Left renal pelvis (tissue), 4 donors: ENCODE data around the gene PSMA7. TPM values are rescaled to one million over a fixed set of nuclear protein-coding genes. Genes with fewer than 3 reads are reported as not detected.
"Not testable (repeated sequence)": the region's sequence is repeated elsewhere in the genome, so short reads cannot be mapped to it uniquely, and the experiment has no call there.

Experiments used
- DNase-seq, 4 donors: peaks; one replicate each; pipeline ENCODE4 v3.0.0-alpha.2; 2013; ENCODE audit warnings: low read depth in 4 of 4, low spot score in 3 of 4
- polyA plus RNA-seq, 4 donors: library from polyadenylated mRNA; unstranded; fragments of 120-200 nt; gene quantifications; one replicate each; pipeline ENCODE4 v1.2.1, GENCODE V29; 2013; ENCODE audit not compliant: insufficient read length in 4 of 4

PSMA7 gene
- polyA plus RNA-seq, 4 donors, result 133 to 201 (median 164) TPM

- no peak for DNase-seq
Observed at GRCh38 chr20:62157387-62158087, 14.3 kb upstream of the PSMA7 start.

GRCh38 chr20:62156592-62157386 lies 13.6 kb upstream of the PSMA7 start:
- no peak for DNase-seq

- no peak for DNase-seq
Observed at GRCh38 chr20:62156254-62156556, 13.0 kb upstream of the PSMA7 start.

GRCh38 chr20:62155428-62156253 lies 12.4 kb upstream of the PSMA7 start:
- no peak for DNase-seq

GRCh38 chr20:62151835-62152364 lies 8.7 kb upstream of the PSMA7 start:
- DNase-seq, result no peak

- DNase-seq, result no peak
Observed at GRCh38 chr20:62151225-62151624, 8.0 kb upstream of the PSMA7 start.

GRCh38 chr20:62150310-62150575 lies 7.0 kb upstream of the PSMA7 start:
- no peak for DNase-seq

- DNase-seq, result no peak
Observed at GRCh38 chr20:62149532-62150309, 6.5 kb upstream of the PSMA7 start.

GRCh38 chr20:62148908-62149314 lies 5.7 kb upstream of the PSMA7 start:
- DNase-seq, result no peak

DNA sequence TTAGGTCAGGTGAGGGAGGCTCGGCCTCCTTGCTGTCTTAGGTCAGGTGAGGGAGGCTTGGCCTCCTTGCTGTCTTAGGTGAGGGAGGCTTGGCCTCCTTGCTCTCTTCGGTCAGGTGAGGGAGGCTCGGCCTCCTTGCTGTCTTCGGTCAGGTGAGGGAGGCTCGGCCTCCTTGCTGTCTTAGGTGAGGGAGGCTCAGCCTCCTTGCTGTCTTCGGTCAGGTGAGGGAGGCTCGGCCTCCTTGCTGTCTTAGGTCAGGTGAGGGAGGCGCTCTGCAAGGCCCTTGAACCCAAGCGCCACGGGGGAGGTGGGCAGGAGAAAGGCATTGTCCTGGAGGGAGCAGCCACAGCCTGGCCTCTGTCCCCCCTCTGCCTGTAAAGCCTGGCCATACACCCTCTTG lies 5.2 kb upstream of the PSMA7 start:
- not testable (repeated sequence) for DNase-seq

- no peak for DNase-seq
Observed at GRCh38 chr20:62147528-62147927, 4.3 kb upstream of the PSMA7 start.

DNA sequence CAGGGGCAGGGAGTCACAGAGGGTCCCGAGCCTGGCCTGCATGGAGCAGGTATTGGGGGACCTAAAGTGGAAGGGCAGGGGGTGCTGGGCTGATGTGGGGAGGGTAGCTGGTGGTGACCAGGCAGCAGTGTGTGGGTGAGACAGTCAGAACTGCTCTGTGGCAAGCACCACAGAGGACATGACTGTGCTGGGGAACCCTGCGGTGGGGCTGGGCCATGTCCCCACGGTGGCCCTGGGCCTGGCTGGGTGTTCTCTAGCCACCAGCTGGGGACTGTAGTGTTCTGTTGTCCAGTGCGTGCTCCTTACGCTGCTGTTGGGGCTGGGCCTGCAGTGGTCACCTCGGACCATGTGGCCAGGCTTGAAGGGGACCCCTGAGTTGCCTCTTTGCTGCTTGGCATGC lies 3.9 kb upstream of the PSMA7 start:
- no peak for DNase-seq

GRCh38 chr20:62146019-62146755 lies 3.0 kb upstream of the PSMA7 start:
- no peak for DNase-seq

DNA sequence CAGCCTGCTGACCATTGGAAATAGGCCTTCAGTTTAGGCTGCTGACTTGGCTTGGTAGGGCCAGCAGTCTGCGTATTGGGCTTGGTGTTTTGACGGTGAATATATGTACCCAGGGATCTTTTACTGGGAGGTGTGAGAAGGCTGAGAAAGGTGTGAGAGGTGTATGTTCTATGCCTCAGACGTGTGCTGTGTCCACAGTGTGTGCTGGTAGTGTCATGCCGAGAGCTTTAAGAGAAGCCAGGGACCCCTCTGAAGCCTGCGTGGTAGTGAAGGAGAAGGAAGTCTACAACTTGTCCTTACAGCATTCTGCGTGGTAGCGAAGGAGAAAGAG lies 2.5 kb upstream of the PSMA7 start:
- DNase-seq, result no peak

- DNase-seq, result no peak
Observed at GRCh38 chr20:62143957-62144825, 997 bp upstream of the PSMA7 start.

DNA sequence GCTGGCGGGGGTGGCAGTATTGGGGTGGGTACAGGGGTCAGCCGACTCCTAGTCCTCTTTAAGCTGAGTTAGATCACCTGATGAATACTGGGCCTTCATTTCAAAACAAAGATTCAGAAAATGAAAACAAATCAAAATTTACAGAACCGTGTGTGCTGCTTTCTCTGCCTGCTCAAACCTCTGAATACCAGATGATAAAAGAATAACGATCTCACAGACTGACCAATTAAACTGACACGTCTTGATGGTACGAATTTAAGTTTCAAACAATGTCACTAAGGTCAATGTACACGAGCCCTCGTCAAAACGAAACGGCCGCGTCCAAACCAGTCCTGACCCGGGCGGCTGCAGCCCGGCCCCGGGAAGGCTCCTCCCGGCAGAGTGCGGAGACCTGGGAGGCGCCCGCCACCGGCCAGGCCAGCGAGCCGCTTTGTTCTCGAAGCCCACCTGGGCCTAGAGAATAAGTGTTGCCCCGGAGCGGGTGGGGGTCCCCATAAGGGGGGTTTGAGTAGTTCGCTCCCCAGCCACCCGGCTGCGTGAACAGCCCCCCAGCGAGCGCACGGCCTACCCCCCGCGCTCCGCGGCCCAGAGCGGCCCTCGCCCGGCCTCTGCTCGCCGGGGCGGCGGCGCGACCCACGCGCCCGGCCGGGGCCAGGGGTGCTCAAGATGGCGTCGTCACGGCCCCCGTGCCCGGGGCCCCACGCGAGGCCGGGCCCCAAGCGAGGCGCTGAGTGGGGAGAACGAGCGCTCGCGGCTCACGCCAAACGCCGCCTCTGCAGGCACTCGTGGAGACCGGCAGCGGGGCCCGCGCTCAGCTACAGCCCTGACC lies 728 bp downstream of the PSMA7 start:
- no peak for DNase-seq

- no peak for DNase-seq
Observed at GRCh38 chr20:62141397-62142251, 1.6 kb downstream of the PSMA7 start.

GRCh38 chr20:62141043-62141396 lies 2.2 kb downstream of the PSMA7 start:
- DNase-seq, result no peak
